ENCODE measurements around the gene COL4A1. TPM values are rescaled to one million over a fixed set of nuclear protein-coding genes. Genes with fewer than 3 reads are reported as not detected.

COL4A1 gene
- total and polyA plus RNA-seq, 2 of the 13 experiments (the other 11 are each of a cell fraction or from before 2014, with no cell fraction given), result not detected

DNA sequence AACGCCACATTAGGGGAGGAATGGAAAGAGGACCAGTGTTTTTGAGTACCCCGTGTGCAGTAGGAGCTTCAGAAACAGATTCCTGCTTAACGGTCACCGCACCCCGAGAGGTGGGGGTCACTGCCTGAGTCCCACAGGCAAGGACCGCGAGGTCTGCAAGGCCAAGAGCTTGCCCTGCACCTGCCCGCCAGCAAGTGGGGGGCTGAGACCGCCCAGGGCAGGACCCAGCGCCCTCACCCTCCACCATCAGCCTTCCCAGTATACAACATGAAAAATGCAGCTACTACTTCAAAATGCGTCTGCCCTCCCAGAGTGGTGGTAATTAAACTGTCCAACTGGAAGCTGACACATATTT lies 44.9 kb downstream of the COL4A1 start:
- Histone ChIP-seq H3K27me3 (ENCODE audit: control insufficient read depth in 1 of 2, insufficient read depth in 2 of 2, low read length in 2 of 2) (peaks cover 1 to 2% of the 10 kb centered on the region in 2 experiments; a peak in 2 of 5 replicates), H3K4me3 (replicated peaks in 1 of 3; ENCODE audit: insufficient read depth in 1 of 3, low read depth in 2 of 3, low read length in 3 of 3) (no peak overlapping the region), H3K4me1 (ENCODE audit: insufficient read depth, low read length) (peaks cover 13% of the 10 kb centered on the region), H3K4me2 (ENCODE audit: low read depth, low read length) (no peak overlapping the region), H2AFZ (ENCODE audit: low read length) (no peak overlapping the region), H3K79me2 (ENCODE audit: insufficient read depth, low read length) (no peaks in the 10 kb centered on the region), H3K9ac (ENCODE audit: insufficient read depth, low read depth, low read length) (no peak overlapping the region), H3K9me3 (ENCODE audit: low read length) (no peaks in the 10 kb centered on the region), H3K27ac (ENCODE audit: extremely low read length, insufficient read depth, low read length) (no peak overlapping the region), H4K20me1 (ENCODE audit: insufficient read depth, low read length) (no peaks in the 10 kb centered on the region), H3K36me3 (replicated peaks in 1 of 2; ENCODE audit: control insufficient read depth in 1 of 2, insufficient read depth in 2 of 2, low read length in 2 of 2) (no peaks in the 10 kb centered on the region)
- TF ChIP-seq ZMYM3 (CRISPR knock-in tag; IDR thresholded peaks at IDR 0.05), result no peak
- TF ChIP-seq, protein P1, sequence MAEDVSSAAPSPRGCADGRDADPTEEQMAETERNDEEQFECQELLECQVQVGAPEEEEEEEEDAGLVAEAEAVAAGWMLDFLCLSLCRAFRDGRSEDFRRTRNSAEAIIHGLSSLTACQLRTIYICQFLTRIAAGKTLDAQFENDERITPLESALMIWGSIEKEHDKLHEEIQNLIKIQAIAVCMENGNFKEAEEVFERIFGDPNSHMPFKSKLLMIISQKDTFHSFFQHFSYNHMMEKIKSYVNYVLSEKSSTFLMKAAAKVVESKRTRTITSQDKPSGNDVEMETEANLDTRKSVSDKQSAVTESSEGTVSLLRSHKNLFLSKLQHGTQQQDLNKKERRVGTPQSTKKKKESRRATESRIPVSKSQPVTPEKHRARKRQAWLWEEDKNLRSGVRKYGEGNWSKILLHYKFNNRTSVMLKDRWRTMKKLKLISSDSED (CRISPR knock-in tag; IDR thresholded peaks at IDR 0.05), result no peak
- TF ChIP-seq, protein P2, sequence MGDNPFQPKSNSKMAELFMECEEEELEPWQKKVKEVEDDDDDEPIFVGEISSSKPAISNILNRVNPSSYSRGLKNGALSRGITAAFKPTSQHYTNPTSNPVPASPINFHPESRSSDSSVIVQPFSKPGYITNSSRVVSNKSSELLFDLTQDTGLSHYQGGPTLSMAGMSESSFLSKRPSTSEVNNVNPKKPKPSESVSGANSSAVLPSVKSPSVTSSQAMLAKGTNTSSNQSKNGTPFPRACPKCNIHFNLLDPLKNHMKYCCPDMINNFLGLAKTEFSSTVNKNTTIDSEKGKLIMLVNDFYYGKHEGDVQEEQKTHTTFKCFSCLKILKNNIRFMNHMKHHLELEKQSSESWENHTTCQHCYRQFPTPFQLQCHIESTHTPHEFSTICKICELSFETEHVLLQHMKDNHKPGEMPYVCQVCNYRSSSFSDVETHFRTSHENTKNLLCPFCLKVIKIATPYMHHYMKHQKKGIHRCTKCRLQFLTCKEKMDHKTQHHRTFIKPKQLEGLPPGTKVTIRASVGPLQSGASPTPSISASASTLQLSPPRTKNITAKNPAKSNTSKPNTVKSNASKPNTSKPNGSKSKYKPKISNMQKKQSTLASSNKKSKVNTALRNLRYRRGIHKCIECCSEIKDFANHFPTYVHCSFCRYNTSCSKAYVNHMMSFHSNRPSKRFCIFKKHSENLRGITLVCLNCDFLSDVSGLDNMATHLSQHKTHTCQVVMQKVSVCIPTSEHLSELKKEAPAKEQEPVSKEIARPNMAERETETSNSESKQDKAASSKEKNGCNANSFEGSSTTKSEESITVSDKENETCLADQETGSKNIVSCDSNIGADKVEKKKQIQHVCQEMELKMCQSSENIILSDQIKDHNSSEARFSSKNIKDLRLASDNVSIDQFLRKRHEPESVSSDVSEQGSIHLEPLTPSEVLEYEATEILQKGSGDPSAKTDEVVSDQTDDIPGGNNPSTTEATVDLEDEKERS (CRISPR knock-in tag; IDR thresholded peaks at IDR 0.05), result no peak
- TF ChIP-seq, protein P3, sequence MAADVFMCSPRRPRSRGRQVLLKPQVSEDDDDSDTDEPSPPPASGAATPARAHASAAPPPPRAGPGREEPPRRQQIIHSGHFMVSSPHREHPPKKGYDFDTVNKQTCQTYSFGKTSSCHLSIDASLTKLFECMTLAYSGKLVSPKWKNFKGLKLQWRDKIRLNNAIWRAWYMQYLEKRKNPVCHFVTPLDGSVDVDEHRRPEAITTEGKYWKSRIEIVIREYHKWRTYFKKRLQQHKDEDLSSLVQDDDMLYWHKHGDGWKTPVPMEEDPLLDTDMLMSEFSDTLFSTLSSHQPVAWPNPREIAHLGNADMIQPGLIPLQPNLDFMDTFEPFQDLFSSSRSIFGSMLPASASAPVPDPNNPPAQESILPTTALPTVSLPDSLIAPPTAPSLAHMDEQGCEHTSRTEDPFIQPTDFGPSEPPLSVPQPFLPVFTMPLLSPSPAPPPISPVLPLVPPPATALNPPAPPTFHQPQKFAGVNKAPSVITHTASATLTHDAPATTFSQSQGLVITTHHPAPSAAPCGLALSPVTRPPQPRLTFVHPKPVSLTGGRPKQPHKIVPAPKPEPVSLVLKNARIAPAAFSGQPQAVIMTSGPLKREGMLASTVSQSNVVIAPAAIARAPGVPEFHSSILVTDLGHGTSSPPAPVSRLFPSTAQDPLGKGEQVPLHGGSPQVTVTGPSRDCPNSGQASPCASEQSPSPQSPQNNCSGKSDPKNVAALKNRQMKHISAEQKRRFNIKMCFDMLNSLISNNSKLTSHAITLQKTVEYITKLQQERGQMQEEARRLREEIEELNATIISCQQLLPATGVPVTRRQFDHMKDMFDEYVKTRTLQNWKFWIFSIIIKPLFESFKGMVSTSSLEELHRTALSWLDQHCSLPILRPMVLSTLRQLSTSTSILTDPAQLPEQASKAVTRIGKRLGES (CRISPR knock-in tag; IDR thresholded peaks at IDR 0.05; ENCODE audit: borderline replicate concordance), result no peak
- no peak for TF ChIP-seq NFRKB (IDR thresholded peaks at IDR 0.05)
- no peak for TF ChIP-seq U2AF2 (IDR thresholded peaks at IDR 0.05; ENCODE audit: low read depth, low read length)
- no peak for TF ChIP-seq ZKSCAN8 (CRISPR knock-in tag; IDR thresholded peaks at IDR 0.05; ENCODE audit: borderline replicate concordance)
- TF ChIP-seq KLF6 (CRISPR knock-in tag; IDR thresholded peaks at IDR 0.05), result no peak
- intact Hi-C loops (cut with micrococcal nuclease; ENCODE audit: unreplicated experiment), result no loop called here
- POLR2A ChIA-PET, result no interaction called here
- no peak for ATAC-seq
- CTCF ChIA-PET (ENCODE audit: low intra/inter-chr PET ratio, low total read pairs), result no interaction called here
- in situ Hi-C loops (cut with HindIII; ENCODE audit: extremely low pct_ligation_motif_present, low pct_unique_long_range_greater_than_20kb), result no loop called here
- DNase-seq (ENCODE audit: low spot score), result no peak
- FAIRE-seq, result no peak
- BruUV-seq (replicated peaks), result no TSS peak
- WGBS (ENCODE audit: low lambda C conversion rate), result 28% methylated on average over 3 of the region's 11 CpGs
